HEK293T (cell line): Measurements from ENCODE around the gene NCOA7.
"Not testable (repeated sequence)": the region's sequence is repeated elsewhere in the genome, so short reads cannot be mapped to it uniquely, and the experiment has no call there.

Experiments used
- CTCF ChIA-PET: fragments of 350-600 bp; formaldehyde crosslinking; extraction: SDS; loops from one replicate; lab custom pipeline; 2021; ENCODE audit warnings: antibody characterized with exemption, inconsistent platforms; lab: Yijun Ruan, JAX
- POLR2A ChIA-PET: fragments of 350-600 bp; formaldehyde crosslinking; extraction: SDS; loops from one replicate; lab custom pipeline; 2020; ENCODE audit warnings: antibody characterized with exemption, inconsistent platforms; lab: Yijun Ruan, JAX
- DNase-seq: peaks from one replicate; pipeline ENCODE4 v3.0.0; 2012; ENCODE audit warnings: mixed read lengths; ENCODE audit errors: extremely low spot score
- ARNT ChIP-seq: fragments of 450-650 bp; IDR thresholded peaks from 2 replicates; pipeline ENCODE4 v1.6.1; 2017; ENCODE audit warnings: mild to moderate bottlenecking
- BHLHE40 ChIP-seq: fragments of 450-650 bp; IDR thresholded peaks from 2 replicates; pipeline ENCODE4 v1.6.1; 2016; ENCODE audit warnings: mild to moderate bottlenecking, moderate library complexity, borderline replicate concordance
- CTBP1 ChIP-seq: fragments of 450-650 bp; IDR thresholded peaks from 2 replicates; pipeline ENCODE4 v1.6.1; 2016; ENCODE audit warnings: borderline replicate concordance
- ELF4 ChIP-seq: fragments of 450-650 bp; IDR thresholded peaks from 2 replicates; pipeline ENCODE4 v1.6.1; 2017; ENCODE audit warnings: antibody characterized with exemption
- FOXA1 ChIP-seq: fragments of 450-650 bp; IDR thresholded peaks from 2 replicates; pipeline ENCODE4 v1.6.1; 2016; ENCODE audit warnings: mild to moderate bottlenecking
- FOXK2 ChIP-seq: fragments of 450-650 bp; IDR thresholded peaks from 2 replicates; pipeline ENCODE4 v1.6.1; 2016; ENCODE audit warnings: mild to moderate bottlenecking
- FOXM1 ChIP-seq: fragments of 450-650 bp; IDR thresholded peaks from 2 replicates; pipeline ENCODE4 v1.6.1; 2017; ENCODE audit warnings: mild to moderate bottlenecking, borderline replicate concordance
- HDGF ChIP-seq: fragments of 450-650 bp; IDR thresholded peaks from 2 replicates; pipeline ENCODE4 v1.6.1; 2017; ENCODE audit warnings: antibody characterized with exemption, borderline replicate concordance
- L3MBTL2 ChIP-seq: fragments of 450-650 bp; conservative IDR thresholded peaks from 2 replicates; pipeline ENCODE4 v1.6.1; 2016; ENCODE audit warnings: mild to moderate bottlenecking
- LEF1 ChIP-seq: fragments of 450-650 bp; IDR thresholded peaks from 2 replicates; pipeline ENCODE4 v1.6.1; 2017; ENCODE audit warnings: mild to moderate bottlenecking, borderline replicate concordance
- NFRKB ChIP-seq: fragments of 450-650 bp; IDR thresholded peaks from 2 replicates; pipeline ENCODE4 v1.6.1; 2016; ENCODE audit warnings: mild to moderate bottlenecking, moderate library complexity
- SP1 ChIP-seq: fragments of 450-650 bp; IDR thresholded peaks from 2 replicates; pipeline ENCODE4 v1.6.1; 2017
- SUZ12 ChIP-seq: fragments of 450-650 bp; IDR thresholded peaks from 2 replicates; pipeline ENCODE4 v1.6.1; 2016; ENCODE audit warnings: mild to moderate bottlenecking
- TARDBP ChIP-seq: fragments of 450-650 bp; IDR thresholded peaks from 2 replicates; pipeline ENCODE4 v1.6.1; 2016
- ZNF384 ChIP-seq: fragments of 450-650 bp; IDR thresholded peaks from 2 replicates; pipeline ENCODE4 v1.6.1; 2016
- TF ChIP-seq, protein P1 (sequence below): fragments of 450-650 bp; IDR thresholded peaks from 2 replicates; pipeline ENCODE4 v1.6.1; 2016

NCOA7 gene

DNA sequence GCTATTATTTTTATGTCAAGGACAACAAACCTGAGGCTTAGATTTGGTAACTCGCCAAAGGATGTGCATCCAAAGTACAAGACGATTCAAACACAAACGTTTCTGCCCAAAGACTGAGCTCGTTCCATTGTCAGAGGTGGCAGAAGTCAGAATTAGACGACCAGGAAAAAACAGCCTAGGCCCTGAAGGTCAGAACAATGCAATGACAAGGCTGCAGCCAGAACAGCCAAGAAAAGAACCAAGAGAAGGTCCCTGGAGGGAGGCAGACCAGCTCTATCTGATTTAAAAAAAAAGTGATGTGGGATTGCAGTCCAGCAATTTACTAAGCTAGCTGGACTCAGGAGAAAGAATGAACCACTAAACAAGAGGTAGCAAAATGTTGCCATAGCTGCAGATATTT is 54.2 kb downstream of the NCOA7 start:
- ChIA-PET CTCF (interaction anchor here (0.5 to 1.2 kb wide), 4 partner anchors 10 to 915 kb away, joined by 3 to 5 read pairs (median 3); no protein-coding TSS in a partner anchor), POLR2A (interaction anchor here (0.9 to 1.9 kb wide), 4 partner anchors 55 to 141 kb away, joined by 3 to 7 read pairs (median 4); partner anchors contain the start of genes HINT3, NCOA7 and TRMT11)
- DNase-seq = no peak

DNA sequence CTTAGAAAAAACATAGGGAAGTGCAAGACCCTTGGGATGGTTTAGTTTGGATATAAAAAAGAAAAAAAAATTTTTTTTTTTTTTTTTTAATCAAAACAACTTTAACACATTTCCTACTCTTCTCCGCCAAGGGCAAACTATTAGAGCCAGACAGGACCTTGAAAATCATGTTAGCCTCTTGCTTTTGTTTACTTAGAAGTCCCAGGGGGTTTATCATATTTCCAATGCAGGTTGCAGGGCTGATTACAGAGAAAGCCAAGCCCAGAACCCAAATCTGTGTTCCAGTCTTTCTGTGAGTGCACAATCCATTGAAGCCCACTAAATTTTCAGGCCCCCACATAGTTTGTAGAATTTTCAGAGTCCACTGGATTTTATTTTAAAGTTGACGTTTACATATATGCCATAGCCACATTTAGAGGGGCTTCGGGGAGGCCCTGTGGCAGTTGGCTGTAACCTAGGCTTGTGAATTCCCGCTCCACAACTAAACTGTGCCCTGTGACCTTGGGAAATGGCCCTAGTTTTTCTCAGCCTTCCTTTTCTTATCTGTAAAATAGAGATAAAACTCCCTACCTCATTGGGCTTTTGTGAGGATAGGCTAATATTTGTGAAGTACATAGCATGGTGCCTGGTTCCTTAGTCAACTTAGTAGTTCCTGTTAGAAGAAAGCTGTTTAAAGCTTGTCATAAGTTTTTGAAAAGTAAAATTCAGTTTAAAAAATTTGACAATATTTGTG is 55.7 kb downstream of the NCOA7 start:
- ChIA-PET CTCF (no interaction called here), POLR2A (no interaction called here)
- peak; percentile 46 for DNase-seq
- no peak for TF ChIP-seq FOXA1
- no peak for TF ChIP-seq SP1
- TF ChIP-seq FOXM1 = no peak
- no peak for TF ChIP-seq SUZ12
- TF ChIP-seq, protein P1, sequence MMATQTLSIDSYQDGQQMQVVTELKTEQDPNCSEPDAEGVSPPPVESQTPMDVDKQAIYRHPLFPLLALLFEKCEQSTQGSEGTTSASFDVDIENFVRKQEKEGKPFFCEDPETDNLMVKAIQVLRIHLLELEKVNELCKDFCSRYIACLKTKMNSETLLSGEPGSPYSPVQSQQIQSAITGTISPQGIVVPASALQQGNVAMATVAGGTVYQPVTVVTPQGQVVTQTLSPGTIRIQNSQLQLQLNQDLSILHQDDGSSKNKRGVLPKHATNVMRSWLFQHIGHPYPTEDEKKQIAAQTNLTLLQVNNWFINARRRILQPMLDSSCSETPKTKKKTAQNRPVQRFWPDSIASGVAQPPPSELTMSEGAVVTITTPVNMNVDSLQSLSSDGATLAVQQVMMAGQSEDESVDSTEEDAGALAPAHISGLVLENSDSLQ = no peak
- TF ChIP-seq BHLHE40 = no peak
- no peak for TF ChIP-seq LEF1
- no peak for TF ChIP-seq HDGF
- no peak for TF ChIP-seq ZNF384
- TF ChIP-seq L3MBTL2 = no peak
- TF ChIP-seq ARNT = no peak
- no peak for TF ChIP-seq NFRKB
- TF ChIP-seq FOXK2 = no peak
- no peak for TF ChIP-seq CTBP1

More for the DNA sequence above, 54.2 kb downstream of the NCOA7 start:
- no peak for TF ChIP-seq ZNF384
- TF ChIP-seq SP1 = no peak
- no peak for TF ChIP-seq ELF4
- TF ChIP-seq ARNT = no peak
- no peak for TF ChIP-seq NFRKB
- no peak for TF ChIP-seq SUZ12
- TF ChIP-seq TARDBP = no peak
- TF ChIP-seq BHLHE40 = no peak

DNA sequence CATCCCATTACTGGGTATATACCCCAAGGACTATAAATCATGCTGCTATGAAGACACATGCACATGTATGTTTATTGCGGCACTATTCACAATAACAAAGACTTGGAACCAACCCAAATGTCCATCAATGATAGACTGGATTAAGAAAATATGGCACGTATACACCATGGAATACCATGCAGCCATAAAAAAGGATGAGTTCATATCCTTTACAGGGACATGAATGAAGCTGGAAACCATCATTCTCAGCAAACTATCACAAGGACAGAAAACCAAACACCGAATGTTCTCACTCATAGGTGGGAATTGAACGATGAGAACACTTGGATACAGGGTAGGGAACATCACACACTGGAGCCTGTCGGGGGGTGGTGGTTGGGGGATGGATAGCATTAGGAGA is 57.5 kb downstream of the NCOA7 start:
- DNase-seq, POLR2A ChIA-PET, CTCF ChIA-PET: not testable (repeated sequence)

DNA sequence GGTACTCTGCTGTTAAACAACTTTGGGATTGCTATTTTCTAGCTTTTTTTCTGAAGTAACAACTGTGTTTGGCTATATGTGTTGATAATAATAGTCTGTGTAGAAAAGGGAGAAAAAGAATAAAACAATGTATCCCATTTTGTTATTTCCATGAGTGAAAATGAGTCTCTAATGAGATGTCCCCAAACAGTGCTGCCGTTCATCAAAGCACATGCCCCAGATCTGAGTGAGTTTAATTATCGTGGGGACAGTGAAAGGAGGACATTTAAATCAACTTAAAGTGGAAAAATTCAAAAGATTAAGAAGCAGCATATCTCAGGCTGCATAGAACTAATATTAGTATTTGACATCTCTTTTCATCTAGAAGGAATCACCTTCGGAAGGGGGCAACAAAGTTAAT is 59.6 kb downstream of the NCOA7 start:
- POLR2A ChIA-PET = no interaction called here
- DNase-seq = no peak
- TF ChIP-seq L3MBTL2 = no peak
- TF ChIP-seq FOXK2 = no peak
- no peak for TF ChIP-seq TARDBP
- TF ChIP-seq HDGF = no peak
- TF ChIP-seq LEF1 = no peak
- TF ChIP-seq SUZ12 = no peak
- TF ChIP-seq SP1 = no peak
- no peak for TF ChIP-seq FOXM1
- no peak for TF ChIP-seq ZNF384
- TF ChIP-seq ARNT = no peak
- TF ChIP-seq NFRKB = no peak
- TF ChIP-seq CTBP1 = no peak
- TF ChIP-seq, protein P1 = no peak
- no peak for TF ChIP-seq BHLHE40
- no peak for TF ChIP-seq FOXA1
- no peak for TF ChIP-seq ELF4
- CTCF ChIA-PET = no interaction called here

DNA sequence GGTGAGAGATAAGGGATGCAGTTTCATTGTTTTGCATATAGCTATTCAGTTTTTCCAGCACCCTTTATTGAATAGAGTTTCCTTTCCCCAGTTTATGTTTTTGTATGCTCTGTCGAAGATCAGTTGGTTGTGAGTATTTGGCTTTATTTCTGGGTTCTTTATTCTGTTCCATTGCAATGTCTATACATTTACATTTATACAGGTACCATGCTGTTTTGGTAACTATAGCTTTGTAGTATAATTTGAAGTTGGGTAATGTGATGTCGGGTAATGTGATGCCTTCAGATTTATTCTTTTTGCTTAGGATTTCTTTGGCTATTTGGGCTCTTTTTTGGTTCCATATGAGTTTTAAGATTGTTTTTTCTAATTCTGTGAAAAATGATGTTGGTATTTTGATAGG is 61.8 kb downstream of the NCOA7 start:
- ChIA-PET CTCF (no interaction called here), POLR2A (no interaction called here)
- TF ChIP-seq CTBP1 = no peak
- no peak for TF ChIP-seq L3MBTL2
- TF ChIP-seq FOXK2 = no peak
- no peak for TF ChIP-seq FOXM1
- TF ChIP-seq ARNT = no peak
- TF ChIP-seq HDGF = no peak
- TF ChIP-seq BHLHE40 = no peak
- no peak for TF ChIP-seq NFRKB
- TF ChIP-seq SP1 = no peak
- no peak for TF ChIP-seq SUZ12
- TF ChIP-seq ELF4 = no peak
- TF ChIP-seq FOXA1 = no peak
- TF ChIP-seq, protein P1 = no peak
- DNase-seq = no peak

DNA sequence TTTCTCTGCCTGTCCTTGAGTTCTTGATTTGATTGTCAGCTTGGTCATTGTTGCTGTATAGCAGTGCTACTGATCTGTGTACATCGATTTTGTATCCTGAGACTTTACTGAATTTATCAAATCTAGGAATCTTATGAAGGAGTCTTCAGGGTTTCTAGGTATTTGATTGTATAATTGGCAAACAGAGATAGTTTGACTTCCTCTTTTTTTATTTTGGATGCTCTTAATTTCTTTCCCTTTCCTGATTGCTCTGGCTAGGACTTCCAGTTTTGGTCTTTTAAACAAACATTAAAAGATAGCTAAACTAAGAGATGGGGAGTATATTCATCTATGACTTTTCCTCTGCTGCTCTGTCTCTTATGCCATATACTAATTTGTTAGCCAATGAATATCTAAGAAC is 62.4 kb downstream of the NCOA7 start:
- POLR2A ChIA-PET = interaction anchor here (0.8 kb wide), 1 partner anchor 63 kb away, joined by 3 read pairs; the partner anchor contains the start of gene NCOA7
- CTCF ChIA-PET = no interaction called here
- TF ChIP-seq BHLHE40 (no peak), ARNT (no peak), ZNF384 (no peak), NFRKB (no peak), FOXA1 (no peak), TARDBP (no peak), FOXK2 (no peak), LEF1 (no peak), CTBP1 (no peak), L3MBTL2 (no peak), FOXM1 (no peak)
- TF ChIP-seq, protein P1 = no peak

More for the DNA sequence above, 62.4 kb downstream of the NCOA7 start:
- no peak for DNase-seq
